ENCODE data around the gene C14orf39. TPM values are rescaled to one million over a fixed set of nuclear protein-coding genes. Genes with fewer than 3 reads are reported as not detected.
A peak's percentile ranks its signal among the peaks of the same experiment; 100 is the strongest.

The C14orf39 gene
- total RNA-seq, 2 donors from 2014 or later, result 0.97 to 1.3 TPM

GRCh38 chr14:60506985-60507829, 21.3 kb upstream of the C14orf39 start:
- Histone ChIP-seq H3K27ac (ENCODE audit: low read depth, low read length) (no peak overlapping the region), H3K9ac (ENCODE audit: extremely low read depth, low read length, poor library complexity, severe bottlenecking) (no peak overlapping the region), H3K4me3 (ENCODE audit: low read length) (peak overlapping the region; percentile 59), H3K36me3 (ENCODE audit: control insufficient read depth, insufficient read depth, low read length) (no peaks in the 10 kb centered on the region), H3K27me3 (ENCODE audit: control insufficient read depth, insufficient read depth, low read length, poor library complexity, severe bottlenecking) (peaks cover 100% of the 10 kb centered on the region), H3K9me3 (ENCODE audit: control insufficient read depth, low read length) (no peaks in the 10 kb centered on the region), H3K4me1 (ENCODE audit: control insufficient read depth, insufficient read depth, low read length) (peaks cover 9% of the 10 kb centered on the region)
- Mint-ChIP-seq H3K4me3 (peak overlapping the region; percentile 33), H3K4me1 (peaks cover 25% of the 10 kb centered on the region), H3K27ac (no peak overlapping the region), H3K27me3 (ENCODE audit: insufficient read depth) (peaks cover 100% of the 10 kb centered on the region), H3K9me3 (no peaks in the 10 kb centered on the region), H3K36me3 (ENCODE audit: low read depth) (no peaks in the 10 kb centered on the region)
- TF ChIP-seq CTCF (conservative IDR thresholded peaks at IDR 0.05), result no peak
- 4 to 6% methylated on average over 31 to 48 of the region's 48 CpGs for WGBS, 2 experiments (ENCODE audit: insufficient coverage in 1 of 2, insufficient read length in 1 of 2)
- DNase-seq, result peak; percentile 65

- DNase-seq, result peak; percentile 74
- Histone ChIP-seq H3K4me3 (ENCODE audit: low read length) (peak overlapping the region; percentile 59), H3K4me1 (ENCODE audit: control insufficient read depth, insufficient read depth, low read length) (peaks cover 9% of the 10 kb centered on the region), H3K9me3 (ENCODE audit: control insufficient read depth, low read length) (no peaks in the 10 kb centered on the region), H3K9ac (ENCODE audit: extremely low read depth, low read length, poor library complexity, severe bottlenecking) (no peak overlapping the region), H3K36me3 (ENCODE audit: control insufficient read depth, insufficient read depth, low read length) (no peaks in the 10 kb centered on the region), H3K27ac (ENCODE audit: low read depth, low read length) (no peak overlapping the region), H3K27me3 (ENCODE audit: control insufficient read depth, insufficient read depth, low read length, poor library complexity, severe bottlenecking) (peaks cover 98% of the 10 kb centered on the region)
- WGBS, 2 experiments (ENCODE audit: insufficient coverage in 1 of 2, insufficient read length in 1 of 2), result 2 to 5% methylated on average over 16 to 17 of the region's 17 CpGs
- no peak for TF ChIP-seq CTCF (conservative IDR thresholded peaks at IDR 0.05)
- no peak overlapping the region for H3K27ac Mint-ChIP-seq
- H3K36me3 Mint-ChIP-seq (ENCODE audit: low read depth), result no peaks in the 10 kb centered on the region
- H3K9me3 Mint-ChIP-seq, result no peaks in the 10 kb centered on the region
- H3K27me3 Mint-ChIP-seq (ENCODE audit: insufficient read depth), result peaks cover 100% of the 10 kb centered on the region
- peaks cover 25% of the 10 kb centered on the region for H3K4me1 Mint-ChIP-seq
- H3K4me3 Mint-ChIP-seq, result peak overlapping the region; percentile 33
These were observed 20.7 kb upstream of the C14orf39 start for GRCh38 chr14:60506462-60506984.

GRCh38 chr14:60506010-60506409, 20.1 kb upstream of the C14orf39 start:
- no peak for TF ChIP-seq CTCF (conservative IDR thresholded peaks at IDR 0.05)
- H3K36me3 ChIP-seq (ENCODE audit: control insufficient read depth, insufficient read depth, low read length), result no peaks in the 10 kb centered on the region
- no peak overlapping the region for H3K4me3 ChIP-seq (ENCODE audit: low read length)
- DNase-seq, result peak; percentile 44
- peaks cover 9% of the 10 kb centered on the region for H3K4me1 ChIP-seq (ENCODE audit: control insufficient read depth, insufficient read depth, low read length)
- no peak overlapping the region for H3K27ac ChIP-seq (ENCODE audit: low read depth, low read length)
- Mint-ChIP-seq H3K4me1 (peaks cover 25% of the 10 kb centered on the region), H3K36me3 (ENCODE audit: low read depth) (no peaks in the 10 kb centered on the region), H3K27ac (no peak overlapping the region), H3K27me3 (ENCODE audit: insufficient read depth) (peaks cover 100% of the 10 kb centered on the region), H3K9me3 (no peaks in the 10 kb centered on the region), H3K4me3 (no peak overlapping the region)
- H3K9ac ChIP-seq (ENCODE audit: extremely low read depth, low read length, poor library complexity, severe bottlenecking), result no peak overlapping the region
- 10 to 12% methylated on average over 2 to 7 of the region's 7 CpGs for WGBS, 2 experiments (ENCODE audit: insufficient coverage in 1 of 2, insufficient read length in 1 of 2)
- peaks cover 98% of the 10 kb centered on the region for H3K27me3 ChIP-seq (ENCODE audit: control insufficient read depth, insufficient read depth, low read length, poor library complexity, severe bottlenecking)
- no peaks in the 10 kb centered on the region for H3K9me3 ChIP-seq (ENCODE audit: control insufficient read depth, low read length)

Measured in endodermal cell (in vitro differentiated cells).